Ascending aorta (tissue), 2 donors: ENCODE results near the gene EHMT1. TPM values are rescaled to one million over a fixed set of nuclear protein-coding genes. Genes with fewer than 3 reads are reported as not detected.

Experiments used
- DNase-seq, 2 donors: peaks; one replicate each; pipeline ENCODE4 v3.0.0-alpha.2; 2019; ENCODE audit warnings: low spot score in 2 of 2
- H3K27ac ChIP-seq, 2 donors: fragments of 200-600 bp; sonication (generic); one replicate each; pipeline ENCODE4 v1.5.1; 2016 to 2017; ENCODE audit warnings: mild to moderate bottlenecking in 1 of 2
- H3K27me3 ChIP-seq: fragments of 200-600 bp; sonication (generic); one replicate; pipeline ENCODE4 v1.5.1; 2017
- H3K36me3 ChIP-seq, 2 donors: fragments of 200-600 bp; sonication (generic); one replicate each; pipeline ENCODE4 v1.5.1; 2016
- H3K4me1 ChIP-seq, 2 donors: fragments of 200-600 bp; sonication (generic); one replicate each; pipeline ENCODE4 v1.5.1; 2016 to 2017; ENCODE audit warnings: mild to moderate bottlenecking in 1 of 2
- H3K4me3 ChIP-seq, 2 donors: fragments of 200-600 bp; sonication (generic); one replicate each; pipeline ENCODE4 v1.5.1; 2016 to 2017; ENCODE audit warnings: mild to moderate bottlenecking in 1 of 2
- H3K9me3 ChIP-seq, 2 donors: fragments of 200-600 bp; sonication (generic); one replicate each; pipeline ENCODE4 v1.5.1; 2016
- CTCF ChIP-seq, 3 experiments: fragments of 200-600 bp in 2 of 3; fragments of 450-650 bp in 1 of 3; sonication (generic) in 2 of 3; IDR thresholded peaks; one replicate each; pipeline ENCODE4 v1.5.1; 2016 to 2019; ENCODE audit warnings: antibody characterized with exemption in 3 of 3, mild to moderate bottlenecking in 1 of 3, moderate library complexity in 1 of 3
- intact Hi-C: fragments of 100-400 bp; cut with DNase I; formaldehyde crosslinking; loops from one replicate; pipeline ENCODE4 v1.15.1; 2023
- total RNA-seq: library from RNA; depleted of rRNA; stranded (reverse); fragments of >200 nt; gene quantifications from one replicate; pipeline ENCODE4 v1.1.0, GENCODE V29; 2016

EHMT1 gene
- total RNA-seq, 1 donor from 2014 or later = 49.9 TPM

GRCh38 chr9:137801023-137801319 lies 182.2 kb downstream of the EHMT1 start:
- no peak for DNase-seq
- intact Hi-C loops = no loop called here
- Histone ChIP-seq H3K4me3 (no peak overlapping the region), H3K9me3 (no peaks in the 10 kb centered on the region), H3K27me3 (no peaks in the 10 kb centered on the region), H3K4me1 (no peaks in the 10 kb centered on the region), H3K27ac (no peak overlapping the region), H3K36me3 (peaks cover 52 to 72% of the 10 kb centered on the region in 2 donors)
- TF ChIP-seq CTCF (IDR thresholded peaks at IDR 0.05) = no peak

GRCh38 chr9:137802021-137802420 lies 183.2 kb downstream of the EHMT1 start:
- H3K4me3 ChIP-seq = no peak overlapping the region
- intact Hi-C loops = no loop called here
- no peaks in the 10 kb centered on the region for H3K4me1 ChIP-seq

GRCh38 chr9:137802521-137803243 lies 183.9 kb downstream of the EHMT1 start:
- no peak for TF ChIP-seq CTCF (IDR thresholded peaks at IDR 0.05)
- DNase-seq = no peak

More at GRCh38 chr9:137802021-137802420, 183.2 kb downstream of the EHMT1 start:
- H3K27ac ChIP-seq = no peak overlapping the region
- peaks cover 52 to 62% of the 10 kb centered on the region in 2 donors for H3K36me3 ChIP-seq
- no peak for TF ChIP-seq CTCF (IDR thresholded peaks at IDR 0.05)
- no peak for DNase-seq
- H3K9me3 ChIP-seq = no peaks in the 10 kb centered on the region
- H3K27me3 ChIP-seq = no peaks in the 10 kb centered on the region

DNA sequence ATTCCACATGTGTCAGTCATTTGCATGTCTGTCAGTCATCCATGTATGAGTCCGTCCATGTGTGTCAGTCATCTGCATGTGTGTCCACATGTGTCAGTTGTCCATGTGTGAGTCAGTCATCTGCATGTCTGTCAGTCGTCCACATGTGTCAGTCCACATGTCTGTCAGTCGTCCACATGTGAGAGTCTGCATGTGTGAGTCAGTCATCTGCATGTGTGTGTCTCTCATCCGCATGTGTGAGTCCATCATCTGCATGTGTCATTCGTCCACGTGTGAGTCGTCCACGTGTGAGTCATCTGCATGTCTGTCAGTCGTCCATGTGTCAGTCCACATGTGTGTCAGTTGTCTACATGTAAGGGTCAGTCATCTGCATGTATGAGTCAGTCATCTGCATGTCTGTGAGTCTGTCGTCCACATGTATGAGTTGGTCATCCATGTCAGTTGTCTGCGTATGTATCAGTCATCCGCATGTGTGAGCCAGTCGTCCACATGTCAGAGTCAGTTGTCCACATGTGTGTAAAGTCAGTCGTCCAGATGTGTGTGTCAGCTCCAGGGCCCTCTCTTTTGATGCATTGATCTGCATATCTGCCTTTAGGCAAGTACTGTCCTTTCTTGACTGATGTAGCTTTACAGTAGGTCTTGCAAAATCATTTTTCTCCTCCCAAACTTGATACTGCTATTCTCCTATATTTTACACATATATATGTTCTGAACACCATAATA lies 186.3 kb downstream of the EHMT1 start:
- Histone ChIP-seq H3K36me3 (peaks cover 33 to 53% of the 10 kb centered on the region in 2 donors), H3K9me3 (no peaks in the 10 kb centered on the region), H3K27ac (no peak overlapping the region), H3K27me3 (no peaks in the 10 kb centered on the region), H3K4me3 (no peak overlapping the region), H3K4me1 (no peaks in the 10 kb centered on the region)
- intact Hi-C loops = no loop called here
- no peak for TF ChIP-seq CTCF (IDR thresholded peaks at IDR 0.05)
- DNase-seq = no peak

More at GRCh38 chr9:137802521-137803243, 183.9 kb downstream of the EHMT1 start:
- H3K27me3 ChIP-seq = no peaks in the 10 kb centered on the region
- peaks cover 50 to 58% of the 10 kb centered on the region in 2 donors for H3K36me3 ChIP-seq
- H3K9me3 ChIP-seq = no peaks in the 10 kb centered on the region
- H3K4me1 ChIP-seq = no peaks in the 10 kb centered on the region
- no peak overlapping the region for H3K4me3 ChIP-seq
- no peak overlapping the region for H3K27ac ChIP-seq
- intact Hi-C loops = no loop called here

- Histone ChIP-seq H3K9me3 (no peaks in the 10 kb centered on the region), H3K27me3 (no peaks in the 10 kb centered on the region), H3K27ac (no peak overlapping the region), H3K36me3 (peaks cover 28 to 43% of the 10 kb centered on the region in 2 donors), H3K4me1 (no peaks in the 10 kb centered on the region), H3K4me3 (no peak overlapping the region)
- intact Hi-C loops = no loop called here
- DNase-seq = no peak
- TF ChIP-seq CTCF (IDR thresholded peaks at IDR 0.05) = no peak
These were observed 189.2 kb downstream of the EHMT1 start for GRCh38 chr9:137807721-137808703.
